Measurements from ENCODE around the gene OSBPL9. TPM values are rescaled to one million over a fixed set of nuclear protein-coding genes. Genes with fewer than 3 reads are reported as not detected.

The OSBPL9 gene

DNA sequence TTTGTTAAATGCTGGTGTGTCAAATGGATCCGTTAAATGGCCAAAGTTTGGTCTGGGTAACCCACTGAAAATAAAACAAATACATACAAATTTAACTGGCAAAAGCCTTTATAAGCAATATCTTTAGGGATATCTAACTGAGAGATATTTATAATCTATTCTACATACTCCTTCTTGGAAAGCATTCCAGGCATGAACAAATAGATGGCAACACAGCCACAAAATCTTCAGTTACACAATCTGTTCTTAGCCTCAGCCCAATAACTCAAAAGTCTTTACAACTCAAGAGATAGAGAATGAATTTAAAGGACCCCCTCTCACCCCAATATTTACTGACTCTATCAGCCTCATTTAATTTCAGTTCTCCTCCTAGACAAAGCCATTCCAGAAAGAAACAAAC is 202.9 kb downstream of the OSBPL9 start:
- H3K4me3 ChIP-seq (ENCODE audit: low read length) = no peak overlapping the region
- H3K36me3 ChIP-seq (ENCODE audit: control insufficient read depth, insufficient read depth, low read length) = no peaks in the 10 kb centered on the region

DNA sequence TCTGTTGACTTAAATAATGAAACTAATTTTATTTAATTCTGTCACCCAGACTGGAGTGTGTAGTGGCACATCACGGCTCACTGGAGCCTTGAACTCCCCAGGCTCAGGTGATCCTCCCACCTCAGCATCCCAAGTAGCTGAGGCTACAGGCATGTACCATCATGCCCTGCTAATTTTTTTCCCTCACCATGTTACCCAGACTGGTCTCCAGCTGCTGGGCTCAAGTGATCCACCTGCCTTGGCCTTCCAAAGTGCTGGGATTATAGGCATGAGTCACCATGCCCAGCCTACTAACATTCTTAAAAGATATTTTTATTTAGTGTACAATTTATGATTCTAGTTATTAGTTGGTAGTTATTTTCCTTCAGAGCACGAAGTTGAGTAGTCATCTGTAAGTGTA is 212.2 kb downstream of the OSBPL9 start:
- H2BK5ac ChIP-seq (ENCODE audit: low read length) = no peak overlapping the region
- H3K18ac ChIP-seq (ENCODE audit: low read length) = no peak overlapping the region
- no peaks in the 10 kb centered on the region for H3K27me3 ChIP-seq (ENCODE audit: insufficient read depth, low read length, poor library complexity)
- H3K23ac ChIP-seq (ENCODE audit: low read length) = no peak overlapping the region
- H2BK120ac ChIP-seq (ENCODE audit: low read depth, low read length) = no peak overlapping the region
- no peak overlapping the region for H4K8ac ChIP-seq (ENCODE audit: low read depth, low read length)
- H3K4me2 ChIP-seq (ENCODE audit: low read length) = no peak overlapping the region
- no peaks in the 10 kb centered on the region for H3K36me3 ChIP-seq (ENCODE audit: control insufficient read depth, insufficient read depth, low read length)
- no peaks in the 10 kb centered on the region for H3K79me2 ChIP-seq (ENCODE audit: control insufficient read depth, insufficient read depth, low read length)
- no peak overlapping the region for H2BK15ac ChIP-seq (replicated peaks; ENCODE audit: low read depth)
- no peak overlapping the region for H3K56ac ChIP-seq (ENCODE audit: low read length)
- no peaks in the 10 kb centered on the region for H3K79me1 ChIP-seq (ENCODE audit: low read length)
- no peaks in the 10 kb centered on the region for H3K4me1 ChIP-seq (ENCODE audit: control insufficient read depth, low read depth, low read length)
- H4K5ac ChIP-seq (ENCODE audit: low read length) = no peak overlapping the region
- DNase-seq = no peak
- H3K27ac ChIP-seq (ENCODE audit: low read depth, low read length) = no peak overlapping the region
- H2AK5ac ChIP-seq (ENCODE audit: low read length) = no peak overlapping the region
- H3K4ac ChIP-seq (ENCODE audit: low read depth, low read length) = no peak overlapping the region
- no CpG with 5 or more reads among the region's 2 CpGs for WGBS (ENCODE audit: extremely low coverage, insufficient coverage, low lambda C conversion rate)
- H3K4me3 ChIP-seq (ENCODE audit: low read length) = no peak overlapping the region
- no peak overlapping the region for H3K9ac ChIP-seq (ENCODE audit: low read length)

More for the DNA sequence above, 202.9 kb downstream of the OSBPL9 start:
- no peaks in the 10 kb centered on the region for H3K27me3 ChIP-seq (ENCODE audit: insufficient read depth, low read length, poor library complexity)
- no peak overlapping the region for H3K18ac ChIP-seq (ENCODE audit: low read length)
- H2BK5ac ChIP-seq (ENCODE audit: low read length) = no peak overlapping the region
- no peak overlapping the region for H3K23ac ChIP-seq (ENCODE audit: low read length)
- H3K4me1 ChIP-seq (ENCODE audit: control insufficient read depth, low read depth, low read length) = no peaks in the 10 kb centered on the region
- no peak overlapping the region for H3K4ac ChIP-seq (ENCODE audit: low read depth, low read length)
- no CpG with 5 or more reads among the region's 1 CpG for WGBS (ENCODE audit: extremely low coverage, insufficient coverage, low lambda C conversion rate)
- no peak overlapping the region for H3K56ac ChIP-seq (ENCODE audit: low read length)
- H3K4me2 ChIP-seq (ENCODE audit: low read length) = no peak overlapping the region
- no peak overlapping the region for H4K5ac ChIP-seq (ENCODE audit: low read length)
- H3K79me1 ChIP-seq (ENCODE audit: low read length) = no peaks in the 10 kb centered on the region
- no peak overlapping the region for H2BK120ac ChIP-seq (ENCODE audit: low read depth, low read length)
- no peak overlapping the region for H3K27ac ChIP-seq (ENCODE audit: low read depth, low read length)
- H2AK5ac ChIP-seq (ENCODE audit: low read length) = no peak overlapping the region
- DNase-seq = no peak
- no peak overlapping the region for H2BK15ac ChIP-seq (replicated peaks; ENCODE audit: low read depth)
- H4K8ac ChIP-seq (ENCODE audit: low read depth, low read length) = no peak overlapping the region
- no peak overlapping the region for H3K9ac ChIP-seq (ENCODE audit: low read length)
- H3K79me2 ChIP-seq (ENCODE audit: control insufficient read depth, insufficient read depth, low read length) = no peaks in the 10 kb centered on the region

DNA sequence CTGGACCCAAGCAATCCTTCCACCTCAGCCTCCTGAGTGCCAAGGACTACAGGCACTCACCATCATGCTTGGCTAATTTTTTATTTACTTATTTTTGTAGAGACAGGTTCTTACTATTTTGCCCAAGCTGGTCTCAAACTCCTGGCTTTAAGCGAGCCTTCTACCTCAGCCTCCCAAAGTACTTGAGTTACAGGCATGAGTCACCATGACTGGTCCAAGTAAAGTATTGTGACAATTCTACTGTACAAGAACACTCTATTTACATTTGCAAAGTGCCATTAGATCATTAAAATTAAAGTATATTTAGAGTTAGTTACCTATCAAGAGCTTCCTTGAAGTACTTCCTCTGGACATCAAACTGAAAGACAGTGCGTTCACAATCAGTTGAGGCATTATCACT is 216.8 kb downstream of the OSBPL9 start:
- Histone ChIP-seq H3K23ac (ENCODE audit: low read length) (no peak overlapping the region), H2BK15ac (replicated peaks; ENCODE audit: low read depth) (no peak overlapping the region), H3K79me1 (ENCODE audit: low read length) (no peaks in the 10 kb centered on the region), H4K5ac (ENCODE audit: low read length) (no peak overlapping the region), H3K4me2 (ENCODE audit: low read length) (no peak overlapping the region), H3K27ac (ENCODE audit: low read depth, low read length) (no peak overlapping the region), H3K4me3 (ENCODE audit: low read length) (no peak overlapping the region), H3K4me1 (ENCODE audit: control insufficient read depth, low read depth, low read length) (no peaks in the 10 kb centered on the region), H3K56ac (ENCODE audit: low read length) (no peak overlapping the region), H3K36me3 (ENCODE audit: control insufficient read depth, insufficient read depth, low read length) (no peaks in the 10 kb centered on the region), H3K27me3 (ENCODE audit: insufficient read depth, low read length, poor library complexity) (no peaks in the 10 kb centered on the region), H3K9ac (ENCODE audit: low read length) (no peak overlapping the region), H3K79me2 (ENCODE audit: control insufficient read depth, insufficient read depth, low read length) (no peaks in the 10 kb centered on the region), H2AK5ac (ENCODE audit: low read length) (no peak overlapping the region), H3K4ac (ENCODE audit: low read depth, low read length) (no peak overlapping the region), H4K8ac (ENCODE audit: low read depth, low read length) (no peak overlapping the region), H2BK5ac (ENCODE audit: low read length) (no peak overlapping the region), H2BK120ac (ENCODE audit: low read depth, low read length) (no peak overlapping the region), H3K18ac (ENCODE audit: low read length) (no peak overlapping the region)
- no CpG with 5 or more reads among the region's 2 CpGs for WGBS (ENCODE audit: extremely low coverage, insufficient coverage, low lambda C conversion rate)
- no peak for DNase-seq

DNA sequence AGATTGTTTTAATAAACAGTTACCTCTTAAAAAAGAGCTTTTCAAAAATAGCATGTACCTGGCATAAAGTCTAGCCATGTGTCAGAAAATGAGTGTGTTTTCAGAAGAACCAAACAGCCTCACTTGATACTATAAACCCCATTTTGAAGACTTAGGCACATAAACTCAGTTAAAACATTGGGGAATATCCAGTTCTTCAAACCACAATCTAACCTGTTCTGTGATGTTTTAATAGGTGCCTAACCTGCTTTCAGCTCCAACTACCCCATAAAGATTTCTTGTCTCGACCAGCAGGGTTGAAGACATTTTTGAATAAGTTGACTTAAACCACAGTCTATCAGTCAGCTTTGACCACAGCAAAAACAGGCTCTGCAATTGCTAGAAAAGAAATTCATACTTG is 220.4 kb downstream of the OSBPL9 start:
- Histone ChIP-seq H4K5ac (ENCODE audit: low read length) (no peak overlapping the region), H4K8ac (ENCODE audit: low read depth, low read length) (no peak overlapping the region), H2BK15ac (replicated peaks; ENCODE audit: low read depth) (no peak overlapping the region), H2AK5ac (ENCODE audit: low read length) (no peak overlapping the region), H3K4me2 (ENCODE audit: low read length) (no peak overlapping the region), H2BK5ac (ENCODE audit: low read length) (no peak overlapping the region), H3K4me1 (ENCODE audit: control insufficient read depth, low read depth, low read length) (no peaks in the 10 kb centered on the region), H3K18ac (ENCODE audit: low read length) (no peak overlapping the region), H3K4ac (ENCODE audit: low read depth, low read length) (no peak overlapping the region), H3K79me1 (ENCODE audit: low read length) (peaks cover 2% of the 10 kb centered on the region), H3K23ac (ENCODE audit: low read length) (no peak overlapping the region), H3K79me2 (ENCODE audit: control insufficient read depth, insufficient read depth, low read length) (no peaks in the 10 kb centered on the region), H2BK120ac (ENCODE audit: low read depth, low read length) (no peak overlapping the region), H3K27ac (ENCODE audit: low read depth, low read length) (no peak overlapping the region), H3K9ac (ENCODE audit: low read length) (no peak overlapping the region), H3K4me3 (ENCODE audit: low read length) (no peak overlapping the region), H3K27me3 (ENCODE audit: insufficient read depth, low read length, poor library complexity) (no peaks in the 10 kb centered on the region), H3K36me3 (ENCODE audit: control insufficient read depth, insufficient read depth, low read length) (no peaks in the 10 kb centered on the region), H3K56ac (ENCODE audit: low read length) (no peak overlapping the region)
- DNase-seq = no peak
- whole genome bisulfite sequencing (ENCODE audit: extremely low coverage, insufficient coverage, low lambda C conversion rate) = no CpG with 5 or more reads among the region's 1 CpG

Small RNA genes within 50 kb of the gene (small RNA-seq; reads per million reads assigned to genes)
- not detected for gene AL050343.2 (ENCODE audit: insufficient read depth)
- gene RF00568 (ENCODE audit: insufficient read depth) = not detected

All from mesendoderm (in vitro differentiated cells).